Measurements from ENCODE around the gene ZEB1. TPM values are rescaled to one million over a fixed set of nuclear protein-coding genes. Genes with fewer than 3 reads are reported as not detected.

ZEB1 gene
- total and polyA plus RNA-seq, 2 donors (not counting 1 experiment from before 2014, with no cell fraction given), result 73.7 to 221 TPM

DNA sequence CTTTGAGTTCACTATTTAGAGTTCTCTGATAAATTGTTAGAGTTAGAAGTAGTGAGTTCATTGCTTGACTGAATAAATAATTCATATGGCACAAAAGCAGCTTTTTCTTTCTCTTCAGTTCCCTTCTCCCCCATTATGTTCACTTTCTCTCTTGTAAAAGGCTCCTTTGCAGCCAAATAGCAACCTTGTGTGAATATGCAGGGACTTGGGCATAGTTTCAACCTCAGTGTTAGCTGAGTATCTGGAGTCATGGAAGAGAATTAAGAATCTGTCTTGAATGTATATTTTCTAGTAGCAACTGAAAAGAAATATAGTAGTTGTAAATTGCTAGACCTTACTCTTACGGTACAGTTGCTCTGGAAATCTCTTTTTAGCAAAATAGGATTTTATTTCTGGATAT, 31.9 kb downstream of the ZEB1 start:
- peaks cover 99% of the 10 kb centered on the region for H3K79me2 ChIP-seq (ENCODE audit: control insufficient read depth, insufficient read depth, low read length)
- H3K36me3 ChIP-seq (ENCODE audit: control insufficient read depth, insufficient read depth, low read length), result no peaks in the 10 kb centered on the region
- no peaks in the 10 kb centered on the region for H3K9me3 ChIP-seq (ENCODE audit: control insufficient read depth, insufficient read depth, low read depth, low read length)
- no peak overlapping the region for H2AFZ ChIP-seq (ENCODE audit: low read length)
- H3K4me2 ChIP-seq (ENCODE audit: extremely low read depth, insufficient read depth, low read length), result no peak overlapping the region
- H4K20me1 ChIP-seq (ENCODE audit: control insufficient read depth, extremely low read depth, insufficient read depth, low read length), result peaks cover 13% of the 10 kb centered on the region
- H3K27me3 ChIP-seq (ENCODE audit: control insufficient read depth, insufficient read depth, low read length), result no peaks in the 10 kb centered on the region
- H3K27ac ChIP-seq (ENCODE audit: insufficient read depth, low read length), result no peak overlapping the region
- no peaks in the 10 kb centered on the region for H3K4me1 ChIP-seq (ENCODE audit: control insufficient read depth, extremely low read depth, insufficient read depth, low read length)
- no peak overlapping the region for H3K9ac ChIP-seq (ENCODE audit: insufficient read depth, low read length)
- no peak overlapping the region for H3K4me3 ChIP-seq (replicated peaks in 1 of 4; ENCODE audit: control extremely low read depth in 1 of 4, insufficient read depth in 1 of 4, low read depth in 3 of 4, low read length in 4 of 4)
- TF ChIP-seq, protein P1, sequence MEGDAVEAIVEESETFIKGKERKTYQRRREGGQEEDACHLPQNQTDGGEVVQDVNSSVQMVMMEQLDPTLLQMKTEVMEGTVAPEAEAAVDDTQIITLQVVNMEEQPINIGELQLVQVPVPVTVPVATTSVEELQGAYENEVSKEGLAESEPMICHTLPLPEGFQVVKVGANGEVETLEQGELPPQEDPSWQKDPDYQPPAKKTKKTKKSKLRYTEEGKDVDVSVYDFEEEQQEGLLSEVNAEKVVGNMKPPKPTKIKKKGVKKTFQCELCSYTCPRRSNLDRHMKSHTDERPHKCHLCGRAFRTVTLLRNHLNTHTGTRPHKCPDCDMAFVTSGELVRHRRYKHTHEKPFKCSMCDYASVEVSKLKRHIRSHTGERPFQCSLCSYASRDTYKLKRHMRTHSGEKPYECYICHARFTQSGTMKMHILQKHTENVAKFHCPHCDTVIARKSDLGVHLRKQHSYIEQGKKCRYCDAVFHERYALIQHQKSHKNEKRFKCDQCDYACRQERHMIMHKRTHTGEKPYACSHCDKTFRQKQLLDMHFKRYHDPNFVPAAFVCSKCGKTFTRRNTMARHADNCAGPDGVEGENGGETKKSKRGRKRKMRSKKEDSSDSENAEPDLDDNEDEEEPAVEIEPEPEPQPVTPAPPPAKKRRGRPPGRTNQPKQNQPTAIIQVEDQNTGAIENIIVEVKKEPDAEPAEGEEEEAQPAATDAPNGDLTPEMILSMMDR (conservative IDR thresholded peaks at IDR 0.05 in 1 of 2, IDR thresholded peaks at IDR 0.05 in 1 of 2; ENCODE audit: low read depth in 1 of 2, low read length in 2 of 2), result no peak
- no peak for TF ChIP-seq EZH2 (IDR thresholded peaks at IDR 0.05; ENCODE audit: low read length, missing control alignments)
- no peak for DNase-seq (ENCODE audit: low read depth in 2 of 2)

DNA sequence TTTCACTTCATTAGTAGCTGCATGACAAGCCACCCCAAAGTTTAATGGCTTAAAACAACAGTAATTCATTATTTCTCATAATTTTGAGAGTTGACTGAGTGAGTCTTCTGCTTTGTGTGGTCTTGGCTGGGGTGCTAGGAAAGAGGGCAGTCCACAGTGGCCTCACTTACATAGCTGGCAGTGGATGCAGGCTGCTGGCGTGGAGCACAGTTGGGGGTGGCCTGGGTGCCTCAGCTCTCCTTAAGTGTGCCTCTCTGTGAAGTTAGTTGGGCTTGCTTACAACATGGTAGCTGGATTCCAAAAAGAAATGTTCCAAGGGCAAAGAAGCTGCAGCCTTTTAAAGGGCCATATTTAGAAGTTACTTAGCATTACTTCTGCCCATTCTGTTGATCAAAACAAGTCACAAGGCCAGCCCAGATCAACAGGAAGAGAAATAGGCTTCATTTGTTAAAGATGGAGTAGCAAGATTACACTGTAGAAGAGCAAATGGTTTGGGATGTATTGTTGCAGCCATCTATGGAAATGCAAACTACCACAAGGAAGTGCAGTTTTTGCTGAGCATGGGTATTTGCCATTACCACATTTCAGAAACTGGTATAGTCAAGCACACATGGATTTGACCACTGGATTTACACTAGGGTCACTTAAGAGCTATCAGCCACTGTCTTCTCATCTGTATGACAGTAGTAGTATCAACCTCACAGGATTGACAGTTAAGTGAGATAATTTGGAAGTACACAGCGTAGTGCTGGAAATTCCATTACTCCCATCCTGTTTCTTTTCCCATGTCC, 33.6 kb downstream of the ZEB1 start:
- no peak overlapping the region for H3K4me2 ChIP-seq (ENCODE audit: extremely low read depth, insufficient read depth, low read length)
- DNase-seq (ENCODE audit: low read depth in 2 of 2), result no peak
- H3K9ac ChIP-seq (ENCODE audit: insufficient read depth, low read length), result no peak overlapping the region
- H3K9me3 ChIP-seq (ENCODE audit: control insufficient read depth, insufficient read depth, low read depth, low read length), result no peaks in the 10 kb centered on the region
- H4K20me1 ChIP-seq (ENCODE audit: control insufficient read depth, extremely low read depth, insufficient read depth, low read length), result peaks cover 7% of the 10 kb centered on the region
- H2AFZ ChIP-seq (ENCODE audit: low read length), result no peak overlapping the region
- TF ChIP-seq EZH2 (IDR thresholded peaks at IDR 0.05; ENCODE audit: low read length, missing control alignments), result no peak
- TF ChIP-seq, protein P1 (conservative IDR thresholded peaks at IDR 0.05 in 1 of 2, IDR thresholded peaks at IDR 0.05 in 1 of 2; ENCODE audit: low read depth in 1 of 2, low read length in 2 of 2), result no peak
- H3K79me2 ChIP-seq (ENCODE audit: control insufficient read depth, insufficient read depth, low read length), result peaks cover 99% of the 10 kb centered on the region
- no peaks in the 10 kb centered on the region for H3K27me3 ChIP-seq (ENCODE audit: control insufficient read depth, insufficient read depth, low read length)
- no peaks in the 10 kb centered on the region for H3K4me1 ChIP-seq (ENCODE audit: control insufficient read depth, extremely low read depth, insufficient read depth, low read length)
- no peaks in the 10 kb centered on the region for H3K36me3 ChIP-seq (ENCODE audit: control insufficient read depth, insufficient read depth, low read length)
- H3K4me3 ChIP-seq (replicated peaks in 1 of 4; ENCODE audit: control extremely low read depth in 1 of 4, insufficient read depth in 1 of 4, low read depth in 3 of 4, low read length in 4 of 4), result no peak overlapping the region
- H3K27ac ChIP-seq (ENCODE audit: insufficient read depth, low read length), result no peak overlapping the region

DNA sequence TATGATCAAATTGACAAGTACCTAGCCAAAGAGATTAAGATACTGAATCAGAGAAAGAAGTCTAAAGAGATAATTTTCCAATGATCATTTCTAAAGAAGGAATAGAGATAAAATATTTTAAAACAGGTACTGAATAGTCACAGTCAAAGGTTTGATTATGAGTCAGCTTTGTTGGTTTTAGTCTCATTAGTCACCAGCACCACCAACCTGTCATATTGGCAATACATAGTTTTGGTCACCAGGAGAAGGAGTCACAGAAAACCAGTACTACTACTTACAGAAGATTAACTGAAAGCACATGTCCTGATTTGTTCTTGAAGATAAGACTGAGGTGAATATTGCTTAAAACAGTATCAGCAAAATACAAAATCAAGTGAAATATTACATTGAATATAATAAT, 34.6 kb downstream of the ZEB1 start:
- peak; percentile 49 to 88 for DNase-seq (ENCODE audit: low read depth in 2 of 2)
- no peaks in the 10 kb centered on the region for H3K4me1 ChIP-seq (ENCODE audit: control insufficient read depth, extremely low read depth, insufficient read depth, low read length)
- peaks cover 98% of the 10 kb centered on the region for H3K79me2 ChIP-seq (ENCODE audit: control insufficient read depth, insufficient read depth, low read length)
- H3K9me3 ChIP-seq (ENCODE audit: control insufficient read depth, insufficient read depth, low read depth, low read length), result no peaks in the 10 kb centered on the region
- H3K36me3 ChIP-seq (ENCODE audit: control insufficient read depth, insufficient read depth, low read length), result no peaks in the 10 kb centered on the region
- H2AFZ ChIP-seq (ENCODE audit: low read length), result no peak overlapping the region
- peaks cover 7% of the 10 kb centered on the region for H4K20me1 ChIP-seq (ENCODE audit: control insufficient read depth, extremely low read depth, insufficient read depth, low read length)
- H3K27me3 ChIP-seq (ENCODE audit: control insufficient read depth, insufficient read depth, low read length), result no peaks in the 10 kb centered on the region
- no peak overlapping the region for H3K9ac ChIP-seq (ENCODE audit: insufficient read depth, low read length)
- H3K4me2 ChIP-seq (ENCODE audit: extremely low read depth, insufficient read depth, low read length), result no peak overlapping the region
- no peak overlapping the region for H3K27ac ChIP-seq (ENCODE audit: insufficient read depth, low read length)
- no peak overlapping the region for H3K4me3 ChIP-seq (replicated peaks in 1 of 4; ENCODE audit: control extremely low read depth in 1 of 4, insufficient read depth in 1 of 4, low read depth in 3 of 4, low read length in 4 of 4)
- TF ChIP-seq, protein P1 (conservative IDR thresholded peaks at IDR 0.05 in 1 of 2, IDR thresholded peaks at IDR 0.05 in 1 of 2; ENCODE audit: low read depth in 1 of 2, low read length in 2 of 2), result no peak
- TF ChIP-seq EZH2 (IDR thresholded peaks at IDR 0.05; ENCODE audit: low read length, missing control alignments), result no peak

Measured in fibroblast of lung (primary cell).